ENCODE data around the gene HRAS. TPM values are rescaled to one million over a fixed set of nuclear protein-coding genes. Genes with fewer than 3 reads are reported as not detected.

HRAS gene
- total RNA-seq, 2 experiments from 2014 or later: 46.0 to 48.7 TPM

DNA sequence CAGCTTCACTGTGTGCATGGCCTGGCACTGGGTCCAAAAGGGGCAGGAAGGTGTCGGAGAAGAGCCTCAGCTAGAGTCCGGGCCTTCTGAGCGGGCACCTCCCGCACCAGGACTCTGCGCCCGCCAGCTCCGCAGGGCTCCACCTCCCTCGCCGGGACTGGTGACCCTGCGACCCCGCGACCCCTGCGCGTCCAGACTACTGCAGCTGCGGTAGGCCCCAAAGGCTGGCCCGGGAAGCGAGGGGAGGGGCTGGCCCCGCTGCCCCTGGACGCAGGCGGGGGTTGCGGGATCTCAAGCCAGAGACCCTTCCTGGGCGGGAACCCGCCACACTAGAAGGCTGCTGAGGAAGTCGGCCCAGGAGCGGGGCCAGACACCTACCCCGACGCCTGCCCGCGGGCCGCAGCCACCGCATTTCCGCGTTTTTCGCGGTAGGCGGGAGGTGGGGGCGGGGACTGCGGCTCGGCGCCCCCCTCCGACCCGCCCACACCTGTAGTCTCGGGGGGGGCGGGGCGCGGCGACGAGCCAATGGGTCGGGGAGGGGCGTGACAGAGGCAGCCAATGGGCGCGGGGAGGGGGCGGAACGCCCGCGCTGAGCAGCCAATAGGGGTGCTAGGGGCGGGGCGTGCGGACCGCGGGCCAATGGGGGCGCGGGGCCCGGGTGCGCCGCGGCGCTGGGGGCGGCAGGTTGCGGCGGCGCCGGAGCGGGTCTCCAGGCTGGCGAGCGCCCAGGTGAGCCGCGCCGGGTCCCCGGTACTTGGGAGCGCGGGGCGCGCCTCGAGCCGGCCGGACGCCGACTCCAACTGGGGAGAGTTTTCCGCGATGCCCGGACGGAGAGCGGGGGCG, 25.1 kb upstream of the HRAS start, which contains the start of the genes LMNTD2 and RASSF7:
Gene LMNTD2, minus strand, starts transcription at position 434 of the 843 bp plus-strand sequence. Its CDS starts 22 bp downstream, at position 412.
Gene RASSF7, plus strand, starts transcription at position 666 of the 843 bp plus-strand sequence. CDS start 799 bp downstream, outside the sequence.
- H3K9me3 Mint-ChIP-seq: no peaks in the 10 kb centered on the region
- no peaks in the 10 kb centered on the region for H3K36me3 Mint-ChIP-seq
- H3K4me3 Mint-ChIP-seq: peak within 1 kb of the TSS; percentile 87
- peaks cover 9% of the 10 kb centered on the region for H3K4me1 Mint-ChIP-seq
- DNase-seq: peak; percentile 96
- H3K27ac Mint-ChIP-seq: no peak within 1 kb of the TSS
- H3K27me3 Mint-ChIP-seq: peaks cover 5% of the 10 kb centered on the region

DNA sequence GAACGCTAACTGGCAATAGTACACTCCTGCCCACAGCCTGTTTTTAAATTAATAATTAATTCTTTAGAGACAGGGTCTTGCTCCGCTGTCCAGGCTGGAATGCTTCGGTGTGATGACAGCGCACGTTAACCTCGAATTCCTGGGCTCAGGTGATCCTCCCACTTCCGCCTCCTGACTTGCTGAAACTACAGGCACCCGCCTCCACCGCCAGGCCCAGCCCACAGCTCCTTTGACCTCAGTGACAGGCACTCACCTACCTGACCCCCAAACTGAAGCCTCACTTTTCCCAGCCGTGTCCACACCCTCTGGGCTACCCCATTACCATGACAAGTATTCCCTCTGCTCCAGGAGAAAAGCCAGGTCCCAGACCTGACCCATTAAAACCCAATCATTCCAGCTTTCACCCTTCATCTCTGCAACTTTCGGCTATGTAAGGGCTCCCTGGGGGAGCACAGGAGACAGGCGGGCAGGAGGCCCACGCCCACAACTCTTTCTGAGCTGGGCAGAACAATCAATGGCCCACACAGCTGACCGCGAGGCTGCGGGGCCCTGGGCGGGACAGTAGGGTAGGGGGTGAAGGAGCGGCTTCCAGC, 24.4 kb upstream of the HRAS start:
- DNase-seq: no peak
- peaks cover 9% of the 10 kb centered on the region for H3K4me1 Mint-ChIP-seq
- H3K27me3 Mint-ChIP-seq: peaks cover 5% of the 10 kb centered on the region
- no peaks in the 10 kb centered on the region for H3K9me3 Mint-ChIP-seq
- H3K4me3 Mint-ChIP-seq: peak overlapping the region; percentile 60
- H3K27ac Mint-ChIP-seq: no peak overlapping the region
- H3K36me3 Mint-ChIP-seq: no peaks in the 10 kb centered on the region

DNA sequence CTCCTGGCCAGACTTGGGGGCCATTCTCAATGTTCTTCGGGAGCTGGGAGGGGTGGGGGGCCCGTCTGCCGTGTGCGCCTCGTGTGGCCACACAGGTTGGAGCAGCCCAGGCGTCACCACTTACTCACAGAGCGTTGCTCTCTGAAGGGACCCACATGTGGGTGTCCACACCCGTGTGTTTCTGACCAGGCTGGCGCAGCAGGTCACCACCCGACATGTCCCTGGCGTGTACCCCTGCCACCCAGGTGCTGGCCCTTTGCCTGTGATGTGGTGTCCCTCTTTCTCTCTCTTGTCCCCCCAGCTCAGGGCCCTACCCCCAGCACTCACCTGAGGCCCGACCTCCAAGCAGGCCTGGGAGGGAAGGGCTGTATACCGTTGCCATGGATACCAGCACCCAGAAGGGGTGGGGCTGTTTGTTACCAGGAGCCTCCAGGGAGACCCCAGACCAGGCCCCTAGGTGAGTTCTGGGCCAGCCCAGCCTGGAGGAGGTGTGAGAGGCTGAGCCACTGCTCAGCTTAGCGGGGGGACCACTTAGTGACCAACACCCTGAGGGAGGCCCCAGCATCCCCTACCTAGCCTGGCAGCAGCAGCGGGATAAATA, 23.7 kb upstream of the HRAS start:
- Mint-ChIP-seq H3K36me3 (no peaks in the 10 kb centered on the region), H3K27ac (no peak overlapping the region), H3K4me1 (peaks cover 9% of the 10 kb centered on the region), H3K9me3 (no peaks in the 10 kb centered on the region), H3K4me3 (no peak overlapping the region), H3K27me3 (peaks cover 5% of the 10 kb centered on the region)
- no peak for DNase-seq

DNA sequence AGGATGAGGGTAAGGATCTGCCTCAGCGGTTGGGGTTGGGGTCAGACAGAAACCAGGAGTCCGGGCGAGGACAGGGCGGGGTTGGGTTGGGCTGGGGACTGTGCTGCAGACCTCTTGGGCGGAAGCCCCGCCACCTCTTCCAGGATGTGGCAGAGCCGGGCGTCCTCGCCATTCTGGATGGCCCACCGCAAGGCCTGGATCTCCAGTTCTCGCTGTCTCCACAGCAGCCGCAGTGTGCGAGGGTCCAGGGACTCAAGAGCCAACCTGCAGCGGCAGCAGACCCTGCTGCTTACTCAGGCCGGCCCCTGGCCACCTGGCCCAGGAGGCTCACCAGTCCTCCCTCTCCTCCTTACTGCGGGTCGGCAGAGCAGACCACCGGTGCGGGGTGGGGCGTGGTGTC, 23.1 kb upstream of the HRAS start:
- H3K4me3 Mint-ChIP-seq: no peak overlapping the region
- no peak overlapping the region for H3K27ac Mint-ChIP-seq
- H3K9me3 Mint-ChIP-seq: no peaks in the 10 kb centered on the region
- H3K36me3 Mint-ChIP-seq: no peaks in the 10 kb centered on the region
- no peak for DNase-seq
- peaks cover 9% of the 10 kb centered on the region for H3K4me1 Mint-ChIP-seq
- peaks cover 5% of the 10 kb centered on the region for H3K27me3 Mint-ChIP-seq

DNA sequence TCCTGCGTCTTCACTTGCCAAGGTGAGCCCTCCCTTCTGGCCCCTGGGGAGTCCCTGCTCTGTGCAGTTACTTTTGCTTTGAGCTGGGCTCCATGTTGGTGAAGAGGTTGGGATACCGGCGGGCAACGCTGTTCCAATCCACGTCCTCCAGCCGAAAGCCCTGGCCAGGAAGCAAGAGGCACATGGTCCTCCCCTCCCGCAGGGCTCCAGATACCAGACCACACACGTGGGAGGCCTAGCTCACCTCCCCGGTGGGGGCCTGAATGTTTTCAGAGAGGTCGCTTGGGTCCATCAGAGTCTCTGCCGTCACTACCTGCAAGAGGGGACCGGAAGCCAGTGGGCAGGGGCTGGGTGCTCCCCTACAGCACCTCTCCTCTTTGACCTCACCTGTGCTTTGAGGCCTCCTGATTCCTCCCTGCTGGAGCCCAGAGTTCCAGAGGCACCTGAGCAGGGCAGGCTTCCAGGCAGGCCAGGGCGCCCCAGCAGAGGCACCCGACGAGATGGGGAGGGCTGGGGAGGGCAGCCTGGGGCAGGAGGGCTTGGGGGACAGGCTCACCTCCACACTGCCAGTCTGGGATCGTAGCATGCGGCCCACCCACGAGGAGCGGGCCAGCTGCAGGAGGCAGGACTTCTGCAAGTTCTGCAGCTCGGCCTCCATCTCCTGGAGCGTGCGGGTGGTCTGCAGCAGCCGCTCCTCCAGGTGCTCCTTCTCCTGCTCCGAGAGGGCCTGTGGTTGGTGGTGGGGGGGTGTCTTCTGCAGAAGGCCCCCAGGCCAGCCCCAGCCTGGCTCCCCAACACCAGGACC, 22.2 kb upstream of the HRAS start:
- no peak overlapping the region for H3K27ac Mint-ChIP-seq
- peaks cover 5% of the 10 kb centered on the region for H3K27me3 Mint-ChIP-seq
- H3K9me3 Mint-ChIP-seq: no peaks in the 10 kb centered on the region
- no peak for DNase-seq
- peaks cover 9% of the 10 kb centered on the region for H3K4me1 Mint-ChIP-seq
- H3K4me3 Mint-ChIP-seq: no peak overlapping the region
- no peaks in the 10 kb centered on the region for H3K36me3 Mint-ChIP-seq

DNA sequence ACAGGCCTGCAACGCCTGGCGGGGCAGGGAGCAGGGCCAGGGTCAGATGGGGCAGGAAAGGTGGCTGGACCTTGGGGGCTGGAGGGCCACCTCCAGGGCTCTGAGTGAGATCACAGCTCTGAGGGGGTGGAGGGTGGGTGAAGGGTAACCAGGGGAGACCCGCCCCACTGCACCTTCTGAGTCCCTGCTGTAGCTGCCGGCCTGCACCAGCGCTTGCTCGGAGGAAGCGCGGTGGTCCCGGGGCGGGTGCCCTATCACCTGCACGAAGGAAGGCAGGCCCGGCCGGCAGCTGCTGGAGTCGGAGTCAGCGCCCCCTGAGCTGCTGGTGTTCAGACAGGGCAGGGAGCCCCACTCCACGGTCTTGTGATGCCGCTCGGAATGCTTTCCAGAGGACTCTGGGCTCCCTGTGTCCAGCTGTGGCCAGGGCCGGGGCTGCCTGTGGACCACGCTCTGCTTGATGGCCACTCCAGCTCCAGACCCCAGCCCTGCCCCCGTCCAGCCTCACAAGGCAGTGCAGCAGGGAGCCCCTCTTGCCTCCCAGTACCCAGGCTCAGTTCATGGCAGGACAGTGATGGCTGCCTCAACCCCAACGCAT, 21.4 kb upstream of the HRAS start:
- H3K9me3 Mint-ChIP-seq: no peaks in the 10 kb centered on the region
- no peaks in the 10 kb centered on the region for H3K36me3 Mint-ChIP-seq
- no peak for DNase-seq
- H3K27me3 Mint-ChIP-seq: peaks cover 5% of the 10 kb centered on the region
- no peak overlapping the region for H3K27ac Mint-ChIP-seq
- no peak overlapping the region for H3K4me3 Mint-ChIP-seq
- peaks cover 9% of the 10 kb centered on the region for H3K4me1 Mint-ChIP-seq

DNA sequence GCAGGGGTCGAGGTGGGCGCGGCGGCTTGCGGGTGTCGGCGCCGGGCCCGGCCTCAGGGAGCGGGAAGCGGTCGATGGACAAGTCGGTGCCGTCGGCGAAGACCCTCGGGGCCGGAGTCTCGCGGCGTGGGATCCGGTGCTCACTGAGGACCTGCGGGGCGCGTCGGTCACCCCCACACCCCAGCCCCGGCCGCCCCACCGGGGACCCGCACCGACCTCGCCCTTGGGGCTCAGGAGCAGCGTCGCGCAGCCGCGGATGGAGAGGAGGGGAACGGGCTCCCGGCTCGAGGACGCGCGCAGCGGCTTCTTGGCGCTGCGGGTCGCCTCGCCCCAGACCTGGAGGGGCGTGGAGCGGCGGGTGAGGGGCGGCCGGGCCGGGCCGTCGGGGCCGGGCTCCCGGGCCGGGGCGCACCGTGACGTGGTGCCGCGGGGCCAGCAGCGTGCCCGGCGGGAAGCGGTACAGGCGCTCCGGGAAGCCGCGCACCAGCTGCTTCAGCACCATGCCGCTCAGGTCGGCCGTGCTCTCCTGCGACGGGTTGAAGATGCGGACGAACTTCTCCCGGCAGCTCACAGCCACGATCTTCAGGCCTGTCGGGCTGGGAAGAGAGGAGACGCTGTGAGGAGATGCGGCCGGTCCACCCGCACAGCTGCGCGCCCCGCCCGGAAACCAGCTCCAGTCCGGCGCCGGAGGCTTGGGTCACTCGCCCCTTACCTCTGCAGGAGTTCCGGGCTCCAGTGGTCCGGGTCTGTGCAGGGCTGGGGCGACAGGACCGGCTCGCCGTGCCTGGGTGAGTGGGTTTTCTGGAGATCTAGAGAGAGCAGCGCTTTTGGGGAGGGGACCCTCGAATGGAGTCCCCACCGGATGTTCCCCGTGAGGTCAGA, 20.6 kb upstream of the HRAS start:
- no peak for DNase-seq
- Mint-ChIP-seq H3K9me3 (no peaks in the 10 kb centered on the region), H3K4me3 (no peak overlapping the region), H3K36me3 (no peaks in the 10 kb centered on the region), H3K27ac (no peak overlapping the region), H3K27me3 (peaks cover 5% of the 10 kb centered on the region), H3K4me1 (peaks cover 6% of the 10 kb centered on the region)

DNA sequence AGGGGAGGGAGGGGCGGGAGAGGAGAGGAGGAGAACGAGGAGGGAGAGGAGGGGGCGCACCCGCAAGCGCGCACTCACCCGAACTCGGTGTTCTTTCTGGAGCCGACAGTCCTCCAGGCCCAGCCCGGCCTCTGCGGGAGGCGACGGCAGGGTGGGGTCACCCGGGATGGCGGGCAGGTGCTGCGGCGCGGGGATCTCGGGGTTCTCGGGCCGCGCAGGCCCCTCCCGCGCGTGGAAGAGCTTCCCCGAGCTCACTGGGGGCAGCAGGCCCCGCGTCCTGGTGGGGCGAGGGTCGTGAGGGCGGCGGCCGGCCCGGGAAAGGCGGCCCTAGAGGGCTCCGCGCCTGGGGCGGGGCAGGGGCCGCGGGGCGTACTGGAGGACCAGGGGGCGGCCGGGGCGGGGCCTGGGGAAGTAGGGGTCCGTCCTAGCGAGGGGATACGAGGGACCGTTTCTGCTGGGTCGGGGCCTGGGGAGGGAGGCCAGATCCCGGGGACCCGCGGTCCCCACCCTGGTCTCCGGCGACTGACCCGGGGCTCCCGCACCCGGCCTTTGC, 19.9 kb upstream of the HRAS start:
- Mint-ChIP-seq H3K36me3 (no peaks in the 10 kb centered on the region), H3K27ac (no peak overlapping the region), H3K4me3 (no peak overlapping the region), H3K4me1 (peaks cover 6% of the 10 kb centered on the region), H3K9me3 (no peaks in the 10 kb centered on the region), H3K27me3 (peaks cover 5% of the 10 kb centered on the region)
- no peak for DNase-seq

DNA sequence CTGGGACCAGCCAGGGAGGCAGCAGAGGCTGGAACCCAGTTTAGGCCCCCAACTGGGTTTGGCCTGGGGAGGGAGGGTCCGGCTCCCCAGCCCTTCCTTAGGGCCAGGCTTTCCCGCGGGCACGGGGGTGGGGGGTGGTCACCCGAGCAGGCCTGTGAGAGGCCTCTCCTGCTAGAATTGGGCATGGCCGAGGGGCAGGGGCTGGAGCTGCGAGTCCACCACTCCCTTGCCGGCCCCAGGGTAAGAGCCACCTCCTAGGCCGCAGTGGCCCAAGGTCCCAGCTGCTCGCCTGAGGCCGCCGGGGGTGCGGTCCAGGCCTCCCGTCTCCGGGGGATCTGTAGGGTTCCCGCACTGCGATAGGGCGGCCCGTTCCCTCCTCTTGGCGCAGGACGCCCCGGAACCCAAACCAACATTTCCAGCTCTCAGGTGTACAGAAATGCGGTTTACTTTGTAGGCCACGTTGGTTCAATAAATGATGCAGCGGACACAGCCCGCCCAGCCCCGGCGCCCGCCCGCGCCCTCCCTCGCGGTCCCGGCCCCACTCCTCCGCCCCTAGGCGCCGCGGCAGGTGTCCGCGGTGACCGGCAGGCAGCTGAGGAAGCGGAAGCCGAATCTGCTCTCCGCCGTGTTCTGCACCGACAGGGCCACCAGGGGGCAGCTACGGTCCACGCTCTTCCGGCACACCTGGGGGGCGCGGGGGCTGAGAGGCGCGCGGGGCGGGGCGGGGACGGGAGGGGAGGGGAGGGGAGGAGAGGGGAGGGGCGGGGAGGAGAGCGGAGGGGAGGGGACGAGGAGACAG, 19.3 kb upstream of the HRAS start:
- no peaks in the 10 kb centered on the region for H3K36me3 Mint-ChIP-seq
- no peak overlapping the region for H3K27ac Mint-ChIP-seq
- H3K4me1 Mint-ChIP-seq: no peaks in the 10 kb centered on the region
- DNase-seq: peak; percentile 80
- no peak overlapping the region for H3K4me3 Mint-ChIP-seq
- no peaks in the 10 kb centered on the region for H3K9me3 Mint-ChIP-seq
- H3K27me3 Mint-ChIP-seq: peaks cover 5% of the 10 kb centered on the region

DNA sequence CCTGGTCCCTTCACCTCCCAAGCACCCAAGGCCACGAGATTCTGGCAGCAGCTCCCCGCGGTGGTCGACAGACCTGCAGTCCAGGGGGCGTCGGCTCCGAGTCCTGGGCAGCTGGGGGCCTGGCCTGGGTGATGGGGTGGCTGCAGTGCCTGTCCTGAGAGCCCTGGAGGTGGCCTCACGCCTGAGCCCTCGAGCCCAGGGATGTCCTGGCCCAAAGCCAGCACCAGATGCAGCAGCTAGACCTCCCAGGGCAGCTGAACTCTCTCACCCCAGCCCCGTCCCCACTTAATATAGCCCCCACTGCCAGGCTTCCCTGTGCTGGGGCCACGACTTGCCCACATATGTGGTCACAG, 18.6 kb upstream of the HRAS start:
- Mint-ChIP-seq H3K9me3 (no peaks in the 10 kb centered on the region), H3K27me3 (peaks cover 5% of the 10 kb centered on the region), H3K4me1 (no peaks in the 10 kb centered on the region), H3K36me3 (no peaks in the 10 kb centered on the region), H3K4me3 (no peak overlapping the region), H3K27ac (no peak overlapping the region)
- no peak for DNase-seq

DNA sequence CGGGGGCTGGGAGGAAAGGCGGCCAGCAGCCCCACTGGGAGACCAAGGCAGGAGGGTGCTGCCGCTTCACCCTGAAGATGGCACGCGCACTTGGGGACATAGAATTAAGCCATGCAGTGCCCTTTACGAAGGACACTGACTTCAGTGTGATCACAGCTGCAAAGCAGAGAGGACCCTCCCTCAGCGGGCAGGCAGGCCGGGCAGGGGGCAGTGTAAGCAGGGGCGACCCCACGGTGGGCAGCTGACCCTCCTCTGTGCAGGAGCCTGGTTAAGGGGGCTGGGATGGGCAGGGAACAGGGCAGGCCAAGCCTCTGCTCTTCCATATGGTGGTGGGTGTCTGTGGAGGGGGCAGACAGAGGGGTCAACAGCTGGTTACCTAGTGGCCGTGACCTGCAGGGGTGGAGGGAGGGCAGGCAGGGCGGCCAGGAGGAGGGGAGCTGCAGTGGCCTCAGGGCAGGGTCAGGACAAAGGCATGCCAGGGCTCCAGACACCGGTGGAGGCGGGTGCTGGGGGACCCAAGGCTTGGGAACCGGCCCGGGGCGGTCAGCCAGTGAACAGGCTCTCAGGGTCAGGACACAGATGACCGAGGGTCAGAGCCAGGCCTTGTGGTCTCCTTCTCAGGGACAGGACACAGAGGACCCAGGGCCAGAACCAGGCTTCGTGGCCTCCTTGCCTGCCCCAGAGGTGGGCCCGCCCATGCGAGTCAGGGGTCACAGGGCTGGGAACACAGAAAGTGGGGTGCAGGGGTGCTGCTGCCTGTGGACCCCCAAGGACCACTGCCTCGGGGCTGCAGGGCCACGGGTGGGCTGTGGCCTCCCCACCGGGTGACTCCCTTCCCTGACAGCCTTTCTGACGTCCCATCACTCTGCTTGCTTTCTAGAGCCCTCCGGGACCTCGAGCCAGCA, 18.0 kb upstream of the HRAS start:
- no peak overlapping the region for H3K4me3 Mint-ChIP-seq
- no peak for DNase-seq
- H3K27me3 Mint-ChIP-seq: peaks cover 5% of the 10 kb centered on the region
- no peaks in the 10 kb centered on the region for H3K9me3 Mint-ChIP-seq
- H3K4me1 Mint-ChIP-seq: no peaks in the 10 kb centered on the region
- H3K36me3 Mint-ChIP-seq: no peaks in the 10 kb centered on the region
- no peak overlapping the region for H3K27ac Mint-ChIP-seq

DNA sequence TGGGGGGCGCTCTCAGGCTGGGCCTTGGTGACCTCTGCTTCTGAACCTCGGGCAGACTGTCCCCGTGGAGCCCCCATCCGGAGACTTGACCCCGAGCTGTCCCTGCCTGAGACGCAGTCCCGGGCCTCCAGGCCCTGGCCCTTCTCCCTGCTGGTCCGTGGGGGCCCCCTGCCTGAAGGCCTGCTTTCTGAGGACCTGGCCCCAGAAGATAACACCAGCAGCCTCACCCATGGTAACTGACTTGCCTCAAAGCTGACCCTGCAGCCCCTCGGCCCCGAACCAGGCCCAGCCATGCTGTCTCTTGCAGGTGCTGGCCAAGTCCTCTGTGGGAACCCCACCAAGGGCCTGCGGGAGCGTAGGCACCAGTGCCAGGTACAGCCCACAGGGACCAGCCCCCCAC, 16.2 kb upstream of the HRAS start:
- H3K27me3 Mint-ChIP-seq: peaks cover 5% of the 10 kb centered on the region
- no peaks in the 10 kb centered on the region for H3K36me3 Mint-ChIP-seq
- DNase-seq: no peak
- H3K27ac Mint-ChIP-seq: no peak overlapping the region
- H3K9me3 Mint-ChIP-seq: no peaks in the 10 kb centered on the region
- no peak overlapping the region for H3K4me3 Mint-ChIP-seq
- no peaks in the 10 kb centered on the region for H3K4me1 Mint-ChIP-seq

All from activated naive CD8-positive, alpha-beta T cell treated with anti-CD3 and anti-CD28 coated beads for 36 hours (primary cell).